Gastroesophageal sphincter (tissue), 3 donors: ENCODE results near the gene CPAMD8.

Experiments
- POLR2AphosphoS5 ChIP-seq: sonication (generic); formaldehyde crosslinking; IDR thresholded peaks from one replicate; pipeline ENCODE4 v1.6.1; 2017; ENCODE audit warnings: antibody characterized with exemption
- TF ChIP-seq, protein P1 (sequence below), 4 experiments: fragments of 200-600 bp in 2 of 4; fragments of 450-650 bp in 2 of 4; sonication (generic) in 1 of 4; IDR thresholded peaks; one replicate each; pipeline ENCODE4 v1.5.1; 2017 to 2019; ENCODE audit warnings: antibody characterized with exemption in 4 of 4, mild to moderate bottlenecking in 2 of 4, moderate library complexity in 2 of 4

DNA sequence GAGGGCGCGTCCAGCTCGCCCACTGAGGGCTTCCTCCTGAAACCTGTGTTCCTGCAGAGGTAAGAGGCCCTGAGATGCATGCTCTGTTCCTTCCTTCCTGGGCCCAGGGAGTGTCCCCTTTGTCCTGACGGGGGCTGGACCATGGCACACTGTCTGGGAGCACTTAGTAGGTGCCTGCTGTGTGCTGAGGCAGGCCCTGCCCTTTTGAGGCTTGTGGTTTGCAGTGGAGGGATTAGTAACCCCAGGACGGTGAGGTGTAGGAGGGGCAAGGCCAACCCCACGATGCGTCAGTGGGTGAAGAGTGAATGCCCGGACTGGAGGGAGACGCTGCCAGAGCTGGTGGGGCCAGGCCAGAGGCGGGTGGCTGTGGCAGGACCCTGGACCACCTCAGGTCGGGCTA, 149.0 kb downstream of the CPAMD8 start:
- TF ChIP-seq POLR2AphosphoS5, result no peak
- TF ChIP-seq, protein P1, sequence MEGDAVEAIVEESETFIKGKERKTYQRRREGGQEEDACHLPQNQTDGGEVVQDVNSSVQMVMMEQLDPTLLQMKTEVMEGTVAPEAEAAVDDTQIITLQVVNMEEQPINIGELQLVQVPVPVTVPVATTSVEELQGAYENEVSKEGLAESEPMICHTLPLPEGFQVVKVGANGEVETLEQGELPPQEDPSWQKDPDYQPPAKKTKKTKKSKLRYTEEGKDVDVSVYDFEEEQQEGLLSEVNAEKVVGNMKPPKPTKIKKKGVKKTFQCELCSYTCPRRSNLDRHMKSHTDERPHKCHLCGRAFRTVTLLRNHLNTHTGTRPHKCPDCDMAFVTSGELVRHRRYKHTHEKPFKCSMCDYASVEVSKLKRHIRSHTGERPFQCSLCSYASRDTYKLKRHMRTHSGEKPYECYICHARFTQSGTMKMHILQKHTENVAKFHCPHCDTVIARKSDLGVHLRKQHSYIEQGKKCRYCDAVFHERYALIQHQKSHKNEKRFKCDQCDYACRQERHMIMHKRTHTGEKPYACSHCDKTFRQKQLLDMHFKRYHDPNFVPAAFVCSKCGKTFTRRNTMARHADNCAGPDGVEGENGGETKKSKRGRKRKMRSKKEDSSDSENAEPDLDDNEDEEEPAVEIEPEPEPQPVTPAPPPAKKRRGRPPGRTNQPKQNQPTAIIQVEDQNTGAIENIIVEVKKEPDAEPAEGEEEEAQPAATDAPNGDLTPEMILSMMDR (IDR thresholded peaks at IDR 0.05), result no peak
